ENCODE measurements around the gene AIG1.
A peak's percentile ranks its signal among the peaks of the same experiment; 100 is the strongest.
"Not testable (repeated sequence)": the region's sequence is repeated elsewhere in the genome, so short reads cannot be mapped to it uniquely, and the experiment has no call there.

AIG1 gene, protein sequence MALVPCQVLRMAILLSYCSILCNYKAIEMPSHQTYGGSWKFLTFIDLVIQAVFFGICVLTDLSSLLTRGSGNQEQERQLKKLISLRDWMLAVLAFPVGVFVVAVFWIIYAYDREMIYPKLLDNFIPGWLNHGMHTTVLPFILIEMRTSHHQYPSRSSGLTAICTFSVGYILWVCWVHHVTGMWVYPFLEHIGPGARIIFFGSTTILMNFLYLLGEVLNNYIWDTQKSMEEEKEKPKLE

DNA sequence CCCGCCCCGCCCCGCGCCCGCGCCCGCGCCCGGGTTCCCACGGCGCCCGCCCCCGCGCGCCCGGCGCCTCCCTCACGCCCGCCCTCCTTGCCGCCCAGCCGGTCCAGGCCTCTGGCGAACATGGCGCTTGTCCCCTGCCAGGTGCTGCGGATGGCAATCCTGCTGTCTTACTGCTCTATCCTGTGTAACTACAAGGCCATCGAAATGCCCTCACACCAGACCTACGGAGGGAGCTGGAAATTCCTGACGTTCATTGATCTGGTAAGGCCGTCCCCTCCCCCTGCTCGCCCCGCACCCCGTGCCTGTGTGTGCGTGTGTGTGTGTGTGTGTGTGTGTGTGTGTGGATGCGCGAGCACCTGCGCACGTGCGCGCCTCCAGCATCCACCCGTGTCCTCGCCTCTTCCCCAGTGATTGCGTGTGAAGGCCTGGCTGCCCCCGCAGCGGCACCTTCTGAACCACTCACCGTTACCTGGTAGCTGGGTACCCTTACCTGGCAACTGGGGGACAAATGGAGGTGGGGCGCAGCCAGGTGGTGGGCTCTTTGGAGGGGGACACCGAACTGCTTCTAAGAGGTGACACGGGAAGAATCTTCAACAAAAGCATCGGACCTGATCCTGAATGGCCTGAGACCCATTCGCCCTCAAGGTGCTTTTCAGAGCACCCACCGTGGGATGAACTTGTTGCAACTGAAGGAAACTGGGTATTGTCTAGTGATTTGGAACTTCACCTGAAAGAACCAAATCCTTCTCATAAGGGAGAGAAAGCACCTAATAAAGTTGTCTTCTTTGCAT is at the start of gene AIG1:
Gene AIG1 (plus strand): TSS at position 84 of the 791 bp plus-strand sequence. CDS start 37 bp downstream, at position 121.
- peak; percentile 33 to 36 for DNase-seq (ENCODE audit: low read depth in 2 of 2)

DNA sequence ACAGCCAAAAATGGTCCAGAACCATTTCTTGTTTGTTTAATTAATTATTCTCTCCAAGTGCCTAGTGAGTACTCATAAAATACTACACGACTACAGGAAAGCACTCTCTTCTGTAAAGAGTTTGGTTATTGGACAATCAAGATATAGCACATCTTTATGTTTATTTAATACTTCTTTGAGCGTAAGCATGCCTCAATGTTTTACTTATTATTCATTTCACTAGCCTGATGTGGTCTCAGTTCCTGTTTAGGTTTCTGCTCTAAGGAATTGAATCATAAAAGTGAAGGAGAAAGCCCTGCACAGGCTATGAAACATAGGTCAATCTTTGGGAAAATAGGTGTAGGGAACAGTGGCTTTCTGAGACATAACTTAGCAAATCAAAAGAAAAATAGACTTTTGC is 45.9 kb upstream of the AIG1 start:
- no peak for DNase-seq (ENCODE audit: low read depth in 2 of 2)

DNA sequence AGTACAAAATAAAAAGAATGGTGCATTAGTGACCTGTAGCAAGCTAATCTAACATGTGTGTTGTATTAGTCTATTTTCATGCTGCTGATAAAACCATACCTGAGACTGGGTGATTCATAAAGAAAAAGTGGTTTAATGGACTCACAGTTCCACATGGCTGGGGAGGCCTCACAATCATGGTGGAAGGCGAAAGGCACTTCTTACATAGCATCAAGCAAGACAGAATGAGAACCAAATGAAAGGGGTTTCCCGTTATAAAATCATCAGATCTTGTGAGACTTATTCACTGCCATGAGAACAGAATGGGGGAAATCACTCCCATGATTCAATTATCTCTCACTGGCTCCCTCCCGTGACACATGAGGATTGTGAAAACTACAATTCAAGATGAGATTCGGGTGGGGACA is 45.4 kb upstream of the AIG1 start:
- no peak for DNase-seq (ENCODE audit: low read depth in 2 of 2)

- DNase-seq (ENCODE audit: low read depth in 2 of 2): no peak
Observed at GRCh38 chr6:143018955-143019354, 41.7 kb upstream of the AIG1 start.

GRCh38 chr6:143020862-143021261 is 39.8 kb upstream of the AIG1 start:
- DNase-seq (ENCODE audit: low read depth in 2 of 2): not testable (repeated sequence)

DNA sequence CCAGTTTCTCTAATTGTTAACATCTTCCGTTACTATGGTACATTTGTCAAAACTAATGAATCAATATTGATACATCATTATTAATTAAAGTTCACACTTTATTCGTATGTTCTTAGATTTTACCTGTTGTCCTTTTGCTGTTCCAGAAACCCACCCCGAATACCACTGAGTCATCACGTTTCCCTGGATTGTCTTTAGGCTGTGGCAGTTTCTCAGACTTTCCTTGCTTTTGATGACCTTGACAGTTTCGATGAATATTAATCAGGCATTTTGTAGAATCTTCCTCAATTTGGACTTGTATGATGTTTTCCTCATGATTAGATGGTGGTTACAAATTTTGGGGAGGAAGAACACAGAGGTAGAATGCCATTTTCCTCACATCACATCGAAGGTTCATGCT is 39.1 kb upstream of the AIG1 start:
- no peak for DNase-seq (ENCODE audit: low read depth in 2 of 2)

GRCh38 chr6:143022587-143022986 is 38.1 kb upstream of the AIG1 start:
- no peak for DNase-seq (ENCODE audit: low read depth in 2 of 2)

DNA sequence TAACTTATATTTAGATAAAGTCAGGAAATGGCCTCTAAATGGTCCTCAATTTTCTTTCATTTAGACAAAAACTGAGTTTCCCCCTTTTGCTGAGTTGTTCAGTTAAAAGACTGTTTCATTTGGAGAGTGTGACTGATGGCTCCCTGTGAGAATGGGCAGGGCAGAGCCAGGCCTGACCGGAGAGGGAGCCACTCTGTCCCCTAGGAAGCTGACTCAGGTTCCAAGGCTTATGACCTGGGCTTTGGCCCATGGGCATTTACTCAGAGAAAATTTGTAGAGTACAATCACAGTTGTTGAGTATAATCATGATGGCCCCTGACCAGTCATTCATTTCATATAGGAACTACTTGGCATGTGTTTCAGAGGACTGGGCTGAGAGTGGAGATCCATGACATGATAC is 37.0 kb upstream of the AIG1 start:
- no peak for DNase-seq (ENCODE audit: low read depth in 2 of 2)

- DNase-seq (ENCODE audit: low read depth in 2 of 2): no peak
Observed at GRCh38 chr6:143024977-143025376, 35.7 kb upstream of the AIG1 start.

GRCh38 chr6:143026696-143027449 is 33.8 kb upstream of the AIG1 start:
- peak in 1 of 2 donors; percentile 37 for DNase-seq (ENCODE audit: low read depth in 2 of 2)

DNA sequence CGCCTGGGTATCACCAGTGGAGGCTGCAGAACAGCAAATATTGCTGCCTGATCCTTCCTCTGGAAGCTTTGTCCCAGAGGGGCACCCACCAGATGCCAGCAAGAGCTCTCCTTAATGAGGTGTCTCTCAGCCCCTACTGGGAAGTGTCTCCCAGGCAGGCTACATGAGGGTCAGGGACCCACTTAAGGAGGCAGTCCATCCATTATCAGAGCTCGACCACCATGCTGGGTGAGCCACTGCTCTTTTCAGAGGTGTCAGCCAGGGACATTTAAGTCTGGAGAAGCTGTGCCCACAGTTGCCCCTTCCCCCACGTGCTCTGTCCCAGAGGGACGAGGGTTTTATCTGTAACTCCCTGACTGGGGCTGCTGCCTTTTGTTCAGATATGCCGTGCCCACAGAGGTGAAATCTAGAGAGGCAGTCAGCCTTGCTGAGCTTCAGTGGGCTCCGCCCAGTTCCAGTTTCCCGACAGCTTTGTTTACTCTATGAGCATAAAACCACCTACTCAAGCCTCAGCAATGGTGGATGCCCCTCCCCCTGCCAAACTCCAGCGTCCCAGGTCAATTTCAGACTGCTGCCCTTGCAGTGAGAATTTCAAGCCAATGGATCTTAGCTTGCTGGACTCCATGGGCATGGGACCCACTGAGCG is 25.9 kb upstream of the AIG1 start:
- no peak for DNase-seq (ENCODE audit: low read depth in 2 of 2)

DNA sequence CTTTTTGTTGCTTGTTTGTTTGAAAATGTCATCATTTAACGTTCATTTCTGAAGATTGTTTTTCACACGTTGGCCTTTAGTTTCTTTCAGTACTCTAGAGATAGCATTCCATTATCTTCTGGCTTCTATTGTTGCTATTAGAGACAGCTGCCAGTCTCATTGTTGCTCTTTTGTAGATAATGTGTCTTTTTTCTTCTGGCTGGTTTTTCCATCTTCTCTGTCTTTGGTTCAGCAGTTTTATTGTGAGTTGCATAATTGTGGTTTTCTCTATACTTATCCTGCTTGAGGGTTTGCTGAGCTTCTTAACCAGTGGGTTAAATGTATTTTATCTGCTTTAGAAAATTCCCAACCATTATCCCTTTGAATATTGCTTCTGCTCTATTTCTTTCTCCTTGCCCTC is 23.2 kb upstream of the AIG1 start:
- no peak for DNase-seq (ENCODE audit: low read depth in 2 of 2)

GRCh38 chr6:143038833-143039232 is 21.9 kb upstream of the AIG1 start:
- no peak for DNase-seq (ENCODE audit: low read depth in 2 of 2)

GRCh38 chr6:143039548-143039947 is 21.1 kb upstream of the AIG1 start:
- no peak for DNase-seq (ENCODE audit: low read depth in 2 of 2)

DNA sequence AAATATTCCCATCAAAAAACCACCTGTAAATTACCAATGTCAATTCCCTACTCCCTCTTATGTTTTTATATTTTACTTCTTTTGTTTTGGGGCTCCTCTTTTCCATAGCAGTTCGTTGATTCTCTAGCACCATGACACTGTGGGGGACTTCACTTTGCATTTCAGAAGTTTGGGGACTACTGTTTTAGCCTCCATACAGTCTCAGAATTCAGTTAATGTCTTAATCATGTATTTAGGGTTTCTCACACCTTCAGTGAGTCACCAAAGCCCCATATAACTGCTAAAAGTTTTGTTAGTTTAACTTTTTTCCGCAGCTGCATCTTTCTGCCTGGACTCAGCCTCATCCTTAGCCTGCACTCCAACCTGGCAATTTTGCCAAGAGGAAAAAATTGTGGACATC is 20.7 kb upstream of the AIG1 start:
- no peak for DNase-seq (ENCODE audit: low read depth in 2 of 2)

GRCh38 chr6:143044345-143044744 is 16.3 kb upstream of the AIG1 start:
- DNase-seq (ENCODE audit: low read depth in 2 of 2): not testable (repeated sequence)

DNA sequence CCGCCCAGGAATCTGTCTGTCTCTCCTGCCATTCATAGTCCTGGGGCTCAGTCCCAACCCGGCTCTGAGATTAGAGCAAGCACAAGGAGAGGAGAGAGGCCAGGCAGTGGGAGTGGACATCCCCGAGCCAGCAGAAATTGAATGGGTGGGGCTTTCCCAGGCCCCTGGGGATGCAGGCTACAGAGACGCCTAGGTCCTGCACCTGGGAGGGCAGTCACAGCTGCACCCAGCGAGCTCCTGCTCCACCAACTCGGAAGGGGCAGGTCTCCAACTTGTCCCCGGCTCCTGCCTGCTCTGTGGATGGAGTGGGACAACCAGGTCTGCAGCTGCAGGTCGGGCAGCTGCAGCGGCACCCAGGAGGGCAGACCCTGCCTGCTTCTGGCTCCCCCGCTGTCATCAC is 11.1 kb upstream of the AIG1 start:
- no peak for DNase-seq (ENCODE audit: low read depth in 2 of 2)

- DNase-seq (ENCODE audit: low read depth in 2 of 2): no peak
Observed at GRCh38 chr6:143050509-143050908, 10.2 kb upstream of the AIG1 start.

DNA sequence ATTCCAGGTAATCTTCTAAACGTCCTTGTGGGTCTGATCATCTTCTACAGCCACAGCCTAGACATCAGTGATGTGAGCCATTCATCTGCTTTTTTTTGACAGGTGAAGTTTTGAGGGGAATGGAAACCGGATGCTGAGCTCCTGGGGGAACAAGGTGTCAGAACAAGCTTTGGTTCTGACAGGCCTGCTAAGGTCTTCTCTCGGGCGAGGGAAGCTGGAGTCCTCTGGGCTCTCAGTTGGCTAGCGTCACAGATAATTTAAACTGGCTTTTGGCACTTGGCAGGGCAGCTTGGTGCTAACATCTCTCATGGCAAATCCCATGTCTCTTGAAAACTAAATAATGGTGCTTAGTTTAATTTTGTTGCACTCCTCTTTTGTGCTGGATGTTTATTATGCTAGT is 8.4 kb upstream of the AIG1 start:
- no peak for DNase-seq (ENCODE audit: low read depth in 2 of 2)

GRCh38 chr6:143053856-143054255 is 6.8 kb upstream of the AIG1 start:
- DNase-seq (ENCODE audit: low read depth in 2 of 2): no peak

GRCh38 chr6:143054329-143054728 is 6.4 kb upstream of the AIG1 start:
- DNase-seq (ENCODE audit: low read depth in 2 of 2): no peak

GRCh38 chr6:143055213-143055612 is 5.5 kb upstream of the AIG1 start:
- DNase-seq (ENCODE audit: low read depth in 2 of 2): no peak

All from stimulated activated CD4-positive, alpha-beta T cell treated with anti-CD3 and anti-CD28 coated beads, Interleukin-15, amount 100 ng/mL, for 48 hours (primary cell).